GM18526 (cell line): ENCODE measurements around the gene CASS4.

Experiments used
- POLR2A ChIP-seq: IDR thresholded peaks from 3 replicates; pipeline ENCODE4 v1.6.1; 2011; ENCODE audit not compliant: insufficient read length; ENCODE audit errors: extremely low read depth

Gene CASS4

GRCh38 chr20:56414842-56415765 lies 3.0 kb downstream of the CASS4 start:
- TF ChIP-seq POLR2A, result no peak

- no peak for TF ChIP-seq POLR2A
Observed at GRCh38 chr20:56417402-56417801, 5.3 kb downstream of the CASS4 start.

- TF ChIP-seq POLR2A, result no peak
Observed at GRCh38 chr20:56417911-56418310, 5.9 kb downstream of the CASS4 start.

- no peak for TF ChIP-seq POLR2A
Observed at GRCh38 chr20:56418385-56418861, 6.4 kb downstream of the CASS4 start.

GRCh38 chr20:56420028-56420427 lies 8.0 kb downstream of the CASS4 start:
- TF ChIP-seq POLR2A, result no peak

- TF ChIP-seq POLR2A, result no peak
Observed at GRCh38 chr20:56420940-56421688, 9.1 kb downstream of the CASS4 start.

GRCh38 chr20:56422076-56422823 lies 10.2 kb downstream of the CASS4 start:
- no peak for TF ChIP-seq POLR2A

- no peak for TF ChIP-seq POLR2A
Observed at GRCh38 chr20:56422824-56423189, 10.7 kb downstream of the CASS4 start.

GRCh38 chr20:56423211-56423610 lies 11.2 kb downstream of the CASS4 start:
- no peak for TF ChIP-seq POLR2A

- no peak for TF ChIP-seq POLR2A
Observed at GRCh38 chr20:56423886-56424285, 11.8 kb downstream of the CASS4 start.

GRCh38 chr20:56424931-56425330 lies 12.9 kb downstream of the CASS4 start:
- no peak for TF ChIP-seq POLR2A

- TF ChIP-seq POLR2A, result no peak
Observed at GRCh38 chr20:56426026-56426425, 14.0 kb downstream of the CASS4 start.

GRCh38 chr20:56426926-56427325 lies 14.9 kb downstream of the CASS4 start:
- TF ChIP-seq POLR2A, result no peak

- TF ChIP-seq POLR2A, result no peak
Observed at GRCh38 chr20:56427797-56428196, 15.7 kb downstream of the CASS4 start.

- no peak for TF ChIP-seq POLR2A
Observed at GRCh38 chr20:56428410-56428809, 16.4 kb downstream of the CASS4 start.
